OCI-LY3 (cell line): ENCODE results near the gene ARHGAP24.

Source experiments
- H2AFZ ChIP-seq: fragments of 200-600, 300-600 bp; shearing (Covaris generic); 2 replicates; pipeline ENCODE4 v1.6.0; 2014; ENCODE audit warnings: antibody characterized with exemption, low read depth, low read length
- H3K27ac ChIP-seq: fragments of 200-600, 300-600 bp; sonication (generic); 2 replicates; pipeline ENCODE4 v1.5.1; 2014; ENCODE audit warnings: mild to moderate bottlenecking, low read length, moderate library complexity, mixed read lengths
- H3K27me3 ChIP-seq: fragments of 200-600, 300-600 bp; sonication (generic); 2 replicates; pipeline ENCODE4 v1.6.1; 2014; ENCODE audit warnings: low read depth, low read length, mixed read lengths
- H3K36me3 ChIP-seq: fragments of 200-600, 300-600 bp; sonication (generic); replicated peaks from 2 replicates; pipeline ENCODE3; 2014; ENCODE audit warnings: low read depth, low read length, mixed read lengths
- H3K4me1 ChIP-seq: fragments of 300-600, 200-600 bp; sonication (generic); 2 replicates; pipeline ENCODE4 v1.6.1; 2014; ENCODE audit warnings: low read length, mixed read lengths
- H3K4me2 ChIP-seq: fragments of 200-600, 300-600 bp; sonication (generic); 2 replicates; pipeline ENCODE4 v1.6.1; 2014; ENCODE audit warnings: low read length, mixed read lengths
- H3K4me3 ChIP-seq: fragments of 300-600, 200-600 bp; sonication (generic); 2 replicates; pipeline ENCODE4 v1.5.1; 2014; ENCODE audit warnings: antibody characterized with exemption, mild to moderate bottlenecking, low read length, moderate library complexity
- H3K79me2 ChIP-seq: fragments of 300-600, 200-600 bp; shearing (Covaris generic); 2 replicates; pipeline ENCODE4 v1.6.1; 2014; ENCODE audit warnings: mild to moderate bottlenecking, low read length, mixed read lengths
- H3K9ac ChIP-seq: fragments of 300-600, 200-600 bp; shearing (Covaris generic); 2 replicates; pipeline ENCODE4 v1.6.0; 2014; ENCODE audit warnings: mild to moderate bottlenecking, low read length, moderate library complexity
- H3K9me3 ChIP-seq: fragments of 200-600, 300-600 bp; shearing (Covaris generic); 2 replicates; pipeline ENCODE4 v1.6.1; 2014; ENCODE audit warnings: low read length, mixed read lengths; ENCODE audit not compliant: insufficient read depth
- H4K20me1 ChIP-seq: fragments of 200-600, 300-600 bp; sonication (generic); 2 replicates; pipeline ENCODE4 v1.6.1; 2016; ENCODE audit warnings: low read length, mixed read lengths; ENCODE audit not compliant: insufficient read depth
- CTCF ChIP-seq: fragments of 200-600, 300-600 bp; sonication (generic); IDR thresholded peaks from 2 replicates; pipeline ENCODE4 v1.5.1; 2014; ENCODE audit warnings: antibody characterized with exemption, low read length, low read depth
- EZH2phosphoT487 ChIP-seq: fragments of 200-600 bp; shearing (Covaris generic); IDR thresholded peaks from 2 replicates; pipeline ENCODE4 v1.6.1; 2018; ENCODE audit warnings: antibody characterized with exemption, mixed run types, low read depth

The ARHGAP24 gene

GRCh38 chr4:85482010-85482738 lies 7.2 kb downstream of the ARHGAP24 start:
- peaks cover 85% of the 10 kb centered on the region for H4K20me1 ChIP-seq
- TF ChIP-seq EZH2phosphoT487 = no peak
- no peak for TF ChIP-seq CTCF
- no peak overlapping the region for H2AFZ ChIP-seq
- H3K9me3 ChIP-seq = no peaks in the 10 kb centered on the region
- H3K27me3 ChIP-seq = no peaks in the 10 kb centered on the region
- peak overlapping the region; percentile 53 for H3K4me3 ChIP-seq
- H3K4me1 ChIP-seq = peaks cover 76% of the 10 kb centered on the region
- peak overlapping the region; percentile 5; the same call in 1 of the 2 replicates for H3K9ac ChIP-seq
- peaks cover 95% of the 10 kb centered on the region for H3K79me2 ChIP-seq
- peaks cover 14% of the 10 kb centered on the region for H3K36me3 ChIP-seq
- peak overlapping the region; percentile 77 for H3K4me2 ChIP-seq
- 0 out of 2 replicates have a peak overlapping the region, but pooled peaks have one; percentile 21 for H3K27ac ChIP-seq

- H3K79me2 ChIP-seq = peaks cover 86% of the 10 kb centered on the region
- H3K36me3 ChIP-seq = peaks cover 7% of the 10 kb centered on the region
- H3K27ac ChIP-seq = no peak overlapping the region
- H3K9me3 ChIP-seq = no peaks in the 10 kb centered on the region
- H3K4me1 ChIP-seq = peaks cover 73% of the 10 kb centered on the region
- no peak overlapping the region for H3K9ac ChIP-seq
- no peak for TF ChIP-seq EZH2phosphoT487
- TF ChIP-seq CTCF = no peak
- peaks cover 72% of the 10 kb centered on the region for H4K20me1 ChIP-seq
- no peak overlapping the region for H2AFZ ChIP-seq
- H3K27me3 ChIP-seq = no peaks in the 10 kb centered on the region
- no peak overlapping the region for H3K4me2 ChIP-seq
- no peak overlapping the region for H3K4me3 ChIP-seq
Measured at GRCh38 chr4:85486425-85487086, 11.6 kb downstream of the ARHGAP24 start.

- Histone ChIP-seq H2AFZ (no peak overlapping the region), H3K36me3 (peaks cover 3% of the 10 kb centered on the region), H3K9ac (no peak overlapping the region), H3K4me3 (no peak overlapping the region), H3K4me2 (no peak overlapping the region; the same call in 1 of the 2 replicates), H3K79me2 (peaks cover 84% of the 10 kb centered on the region), H3K27ac (no peak overlapping the region), H3K27me3 (no peaks in the 10 kb centered on the region), H3K4me1 (peaks cover 74% of the 10 kb centered on the region), H4K20me1 (peaks cover 67% of the 10 kb centered on the region), H3K9me3 (no peaks in the 10 kb centered on the region)
- TF ChIP-seq CTCF = no peak
- TF ChIP-seq EZH2phosphoT487 = no peak
Measured at GRCh38 chr4:85488416-85488815, 13.5 kb downstream of the ARHGAP24 start.

GRCh38 chr4:85489273-85489981 lies 14.5 kb downstream of the ARHGAP24 start:
- Histone ChIP-seq H3K4me1 (peaks cover 69% of the 10 kb centered on the region), H3K4me2 (peak overlapping the region; percentile 92), H3K27ac (peak overlapping the region; percentile 20; the same call in 1 of the 2 replicates)

More at GRCh38 chr4:85489273-85489981, 14.5 kb downstream of the ARHGAP24 start:
- no peak for TF ChIP-seq EZH2phosphoT487
- no peak for TF ChIP-seq CTCF
- peaks cover 10% of the 10 kb centered on the region for H3K36me3 ChIP-seq
- H2AFZ ChIP-seq = no peak overlapping the region
- H3K9me3 ChIP-seq = no peaks in the 10 kb centered on the region
- peaks cover 85% of the 10 kb centered on the region for H3K79me2 ChIP-seq
- no peak overlapping the region for H3K4me3 ChIP-seq
- H4K20me1 ChIP-seq = peaks cover 60% of the 10 kb centered on the region
- no peaks in the 10 kb centered on the region for H3K27me3 ChIP-seq
- no peak overlapping the region for H3K9ac ChIP-seq
